ENCODE results near the gene RSAD1. TPM values are rescaled to one million over a fixed set of nuclear protein-coding genes. Genes with fewer than 3 reads are reported as not detected.

Gene RSAD1
- total RNA-seq, 1 donor from 2014 or later = 42.2 TPM

DNA sequence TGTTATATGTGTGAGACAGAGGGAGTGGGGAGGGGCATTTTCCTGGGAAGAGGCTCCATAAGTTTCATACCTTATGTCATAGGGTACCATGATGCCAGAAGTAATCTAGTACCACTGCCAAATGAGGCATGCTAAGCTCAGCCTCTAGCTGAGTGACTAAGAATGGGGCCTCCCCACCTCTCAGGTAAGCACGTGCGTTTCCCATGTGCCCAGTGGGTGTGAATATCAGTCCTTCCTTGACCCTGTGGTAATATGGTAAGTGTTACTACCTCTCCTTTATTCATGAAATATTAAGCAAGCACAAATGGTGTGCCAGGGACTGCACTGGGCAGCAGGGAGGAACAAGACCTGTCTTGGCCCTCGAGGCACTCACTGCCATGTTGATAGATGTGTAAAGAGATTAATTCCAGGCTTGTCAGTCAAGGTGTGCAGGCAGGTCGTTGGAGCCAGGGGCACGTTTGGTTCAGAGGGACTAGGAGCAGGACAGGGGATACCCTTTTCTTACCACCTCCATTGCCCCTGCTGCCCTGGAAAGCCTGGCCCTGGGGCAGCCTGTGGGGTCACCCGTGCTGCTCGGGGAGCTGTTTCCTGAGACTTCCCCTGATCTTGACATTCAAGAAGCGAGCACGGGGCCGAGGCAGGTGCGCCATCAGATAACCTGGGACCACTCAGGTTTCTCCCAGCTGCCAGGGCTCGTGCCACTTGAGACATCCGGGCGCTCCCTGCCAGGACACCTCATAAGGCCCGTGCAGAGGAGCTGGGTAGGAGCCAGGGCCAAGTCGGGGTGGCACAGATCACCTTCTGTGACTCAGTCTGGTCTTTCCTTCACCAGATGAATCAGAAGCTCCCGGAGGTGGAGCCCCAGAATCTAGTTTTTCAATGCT is 8.8 kb downstream of the RSAD1 start:
- ATAC-seq (ENCODE audit: low read depth) = no peak
- Mint-ChIP-seq H3K27ac (no peak overlapping the region), H3K4me3 (no peak overlapping the region), H3K9me3 (no peaks in the 10 kb centered on the region), H3K4me1 (peaks cover 3% of the 10 kb centered on the region), H3K36me3 (ENCODE audit: low read depth) (peaks cover 39% of the 10 kb centered on the region), H3K27me3 (no peaks in the 10 kb centered on the region)
- ChIA-PET POLR2A (no interaction called here), CTCF (no interaction called here)
- intact Hi-C loops (cut with micrococcal nuclease) = no loop called here
- no peak for DNase-seq
- TF ChIP-seq CTCF (IDR thresholded peaks at IDR 0.05) = no peak

DNA sequence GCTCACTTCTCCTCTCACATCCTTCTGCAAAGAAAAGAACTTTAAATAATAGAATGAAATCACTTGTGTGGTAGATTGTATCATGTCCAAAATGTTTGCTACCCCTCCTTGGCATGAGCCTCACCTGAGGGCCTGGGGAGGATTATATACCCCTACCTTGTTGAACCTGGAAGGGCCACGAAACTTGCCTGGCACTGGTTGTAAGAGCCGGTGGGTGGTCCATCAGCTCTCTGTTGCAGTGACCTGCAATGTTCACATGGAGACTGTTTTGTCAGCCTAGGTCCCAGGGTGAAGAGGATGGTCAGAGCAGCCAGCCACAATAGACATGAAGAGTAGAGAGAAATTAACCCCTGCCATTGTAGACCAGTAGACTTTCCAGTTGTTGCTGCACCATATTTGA is 10.2 kb downstream of the RSAD1 start:
- no peaks in the 10 kb centered on the region for H3K4me1 Mint-ChIP-seq
- H3K27ac Mint-ChIP-seq = no peak overlapping the region
- peaks cover 26% of the 10 kb centered on the region for H3K36me3 Mint-ChIP-seq (ENCODE audit: low read depth)

GRCh38 chr17:50491505-50491904 is 12.8 kb downstream of the RSAD1 start:
- intact Hi-C loops (cut with micrococcal nuclease) = no loop called here
- Mint-ChIP-seq H3K4me3 (no peak overlapping the region), H3K9me3 (no peaks in the 10 kb centered on the region), H3K27me3 (peaks cover under 1% of the 10 kb centered on the region), H3K27ac (no peak overlapping the region), H3K36me3 (ENCODE audit: low read depth) (peaks cover 3% of the 10 kb centered on the region), H3K4me1 (no peaks in the 10 kb centered on the region)
- ChIA-PET CTCF (no interaction called here), POLR2A (no interaction called here)
- ATAC-seq (ENCODE audit: low read depth) (no peak), DNase-seq (no peak)
- TF ChIP-seq CTCF (IDR thresholded peaks at IDR 0.05) = no peak

More for the DNA sequence above, 10.2 kb downstream of the RSAD1 start:
- ATAC-seq (ENCODE audit: low read depth) (no peak), DNase-seq (no peak)
- TF ChIP-seq CTCF (IDR thresholded peaks at IDR 0.05) = no peak
- Mint-ChIP-seq H3K27me3 (no peaks in the 10 kb centered on the region), H3K9me3 (no peaks in the 10 kb centered on the region), H3K4me3 (no peak overlapping the region)
- ChIA-PET POLR2A (no interaction called here), CTCF (no interaction called here)
- intact Hi-C loops (cut with micrococcal nuclease) = no loop called here

DNA sequence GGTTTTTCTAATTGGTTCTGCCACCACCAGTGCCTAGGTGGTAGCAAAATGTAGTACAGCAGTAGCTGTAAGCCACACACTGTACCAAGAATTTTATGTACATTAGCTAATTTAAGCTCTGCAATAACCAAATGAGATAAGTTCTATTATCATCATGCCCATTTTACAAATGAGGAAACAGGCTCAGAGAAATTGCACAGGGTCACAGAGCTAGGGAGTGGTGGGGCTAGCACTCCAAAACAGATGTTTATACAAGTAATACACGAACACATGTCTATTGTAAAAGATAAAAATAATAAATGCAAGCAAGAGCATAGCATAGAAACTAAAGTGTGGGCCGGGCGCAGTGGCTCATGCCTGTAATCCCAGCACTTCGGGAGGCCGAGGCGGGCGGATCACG is 13.6 kb downstream of the RSAD1 start:
- H3K36me3 Mint-ChIP-seq (ENCODE audit: low read depth) = peaks cover 2% of the 10 kb centered on the region

More for the DNA sequence above, 13.6 kb downstream of the RSAD1 start:
- intact Hi-C loops (cut with micrococcal nuclease) = no loop called here
- Mint-ChIP-seq H3K27ac (no peak overlapping the region), H3K9me3 (no peaks in the 10 kb centered on the region), H3K4me3 (no peak overlapping the region), H3K4me1 (no peaks in the 10 kb centered on the region), H3K27me3 (peaks cover 2% of the 10 kb centered on the region)
- ChIA-PET POLR2A (no interaction called here), CTCF (interaction anchor here (0.6 kb wide), 1 partner anchor 10 kb away, joined by 3 read pairs; no protein-coding TSS in a partner anchor)
- DNase-seq = no peak
- ATAC-seq (ENCODE audit: low read depth) = no peak
- no peak for TF ChIP-seq CTCF (IDR thresholded peaks at IDR 0.05)

Data from activated B cell treated with CpG ODN at 0.5 μM for 24 hours (primary cell).